Uterus (tissue), 4 donors: Measurements from ENCODE around the gene TANK. TPM values are rescaled to one million over a fixed set of nuclear protein-coding genes. Genes with fewer than 3 reads are reported as not detected.
A peak's percentile ranks its signal among the peaks of the same experiment; 100 is the strongest.

ENCODE experiments used
- DNase-seq, 2 donors: peaks; one replicate each; pipeline ENCODE4 v3.0.0-alpha.2; 2019 to 2020
- H3K27ac ChIP-seq, 2 donors: fragments of 200-600 bp; sonication (generic); 1 replicate in 1 of 2; 2 replicates in 1 of 2; pipeline ENCODE4 v1.5.1; 2016 to 2018
- H3K27me3 ChIP-seq, 2 donors: fragments of 200-600 bp; sonication (generic); one replicate each; pipeline ENCODE4 v1.5.1; 2018 to 2019; ENCODE audit warnings: control low read depth in 1 of 2
- H3K36me3 ChIP-seq, 2 donors: fragments of 200-600 bp; sonication (generic); one replicate each; pipeline ENCODE4 v1.5.1; 2019; ENCODE audit warnings: control low read depth in 1 of 2
- H3K4me1 ChIP-seq, 2 donors: fragments of 200-600 bp; sonication (generic); one replicate each; pipeline ENCODE4 v1.5.1; 2018 to 2019; ENCODE audit warnings: control low read depth in 1 of 2
- H3K4me3 ChIP-seq, 2 donors: fragments of 200-600 bp; sonication (generic); 1 replicate in 1 of 2; 2 replicates in 1 of 2; pipeline ENCODE4 v1.5.1; 2018 to 2019; ENCODE audit warnings: mild to moderate bottlenecking in 1 of 2
- H3K9me3 ChIP-seq, 2 donors: fragments of 200-600 bp; sonication (generic); one replicate each; pipeline ENCODE4 v1.5.1; 2019; ENCODE audit warnings: control low read depth in 1 of 2
- CTCF ChIP-seq, 4 experiments: fragments of 200-600 bp in 2 of 4; fragments of 450-650 bp in 2 of 4; sonication (generic) in 2 of 4; IDR thresholded peaks; one replicate each; pipeline ENCODE4 v1.5.1; 2016 to 2019; ENCODE audit warnings: antibody characterized with exemption in 4 of 4, mild to moderate bottlenecking in 2 of 4, moderate library complexity in 1 of 4
- POLR2A ChIP-seq, 2 donors: fragments of 450-650 bp; IDR thresholded peaks; one replicate each; pipeline ENCODE4 v1.6.1; 2016; ENCODE audit warnings: antibody characterized with exemption in 2 of 2, mild to moderate bottlenecking in 1 of 2, moderate library complexity in 1 of 2
- intact Hi-C: fragments of 100-400 bp; cut with DNase I; formaldehyde crosslinking; loops from one replicate; pipeline ENCODE4 v1.15.1; 2023; ENCODE audit warnings: low total_unique reads
- total RNA-seq, 4 donors: library from RNA; depleted of rRNA in 3 of 4; stranded (reverse); fragments of >200 nt in 3 of 4; gene quantifications; one replicate each; pipeline versions ENCODE4 v1.1.0 to v1.2.4, GENCODE V29; 2014 to 2023
- donor health status: DM: yes; HTN: yes; CAD: no.

The TANK gene
- total RNA-seq, 4 donors from 2014 or later, result 56.6 to 131 (median 70.7) TPM

DNA sequence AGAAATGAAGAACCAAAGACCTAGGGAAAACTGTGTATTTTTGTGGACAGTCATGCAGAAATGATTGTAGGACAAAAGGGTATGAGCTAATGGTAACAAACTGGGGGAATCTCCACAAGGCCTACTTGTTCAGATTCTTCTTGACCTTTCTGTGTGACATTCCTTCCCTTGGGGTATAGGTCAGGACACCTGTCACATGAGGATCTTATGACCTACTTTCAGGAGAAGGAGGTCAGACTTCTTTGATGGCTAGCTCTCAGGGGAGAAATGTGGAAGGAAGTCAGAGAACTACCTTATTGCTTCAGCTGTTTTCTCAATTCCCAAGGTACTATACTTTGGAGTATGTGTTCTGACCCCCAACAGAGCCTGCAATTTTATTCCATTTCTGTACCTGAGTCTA, 40.7 kb upstream of the TANK start:
- TF ChIP-seq POLR2A (IDR thresholded peaks at IDR 0.05), result no peak
- no peak for TF ChIP-seq CTCF (IDR thresholded peaks at IDR 0.05)
- H3K4me3 ChIP-seq, result no peak overlapping the region
- DNase-seq, result no peak
- no peaks in the 10 kb centered on the region for H3K9me3 ChIP-seq
- H3K27ac ChIP-seq, result no peak overlapping the region
- intact Hi-C loops, result no loop called here
- peaks cover 0 to 14% of the 10 kb centered on the region in 2 donors for H3K4me1 ChIP-seq
- no peaks in the 10 kb centered on the region for H3K27me3 ChIP-seq
- H3K36me3 ChIP-seq, result no peaks in the 10 kb centered on the region

GRCh38 chr2:161120775-161121174, 39.5 kb upstream of the TANK start:
- H3K27me3 ChIP-seq, result no peaks in the 10 kb centered on the region
- no peak overlapping the region for H3K27ac ChIP-seq
- intact Hi-C loops, result no loop called here
- peaks cover 0 to 18% of the 10 kb centered on the region in 2 donors for H3K4me1 ChIP-seq
- H3K9me3 ChIP-seq, result no peaks in the 10 kb centered on the region
- no peak for TF ChIP-seq POLR2A (IDR thresholded peaks at IDR 0.05)
- no peak for TF ChIP-seq CTCF (IDR thresholded peaks at IDR 0.05)
- H3K4me3 ChIP-seq, result no peak overlapping the region
- no peaks in the 10 kb centered on the region for H3K36me3 ChIP-seq
- DNase-seq, result no peak

DNA sequence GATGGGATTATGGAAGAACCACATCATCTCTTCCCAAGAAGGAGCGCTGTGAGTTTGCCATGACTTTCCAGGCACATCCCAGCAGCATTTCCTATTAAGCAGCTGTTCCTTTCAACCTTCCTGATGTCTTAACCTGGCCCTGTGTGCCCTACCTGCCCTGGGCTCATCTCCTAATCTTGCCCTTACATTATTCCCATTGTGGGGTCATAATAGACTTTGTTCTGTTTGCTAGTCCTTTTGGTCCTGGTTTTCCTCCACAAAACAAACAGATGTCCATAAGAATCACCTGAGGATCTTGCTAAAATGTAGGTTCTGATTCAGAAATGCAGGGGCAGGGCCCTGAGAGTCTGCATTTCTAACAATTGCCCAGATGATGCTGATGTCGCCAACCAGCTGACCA, 38.6 kb upstream of the TANK start:
- Histone ChIP-seq H3K9me3 (no peaks in the 10 kb centered on the region), H3K36me3 (no peaks in the 10 kb centered on the region), H3K27ac (no peak overlapping the region), H3K27me3 (no peaks in the 10 kb centered on the region), H3K4me1 (peaks cover 0 to 18% of the 10 kb centered on the region in 2 donors), H3K4me3 (no peak overlapping the region)
- TF ChIP-seq POLR2A (IDR thresholded peaks at IDR 0.05), result no peak
- TF ChIP-seq CTCF (IDR thresholded peaks at IDR 0.05), result no peak
- intact Hi-C loops, result no loop called here
- no peak for DNase-seq

- no peaks in the 10 kb centered on the region for H3K27me3 ChIP-seq
- no peaks in the 10 kb centered on the region for H3K9me3 ChIP-seq
- TF ChIP-seq POLR2A (IDR thresholded peaks at IDR 0.05) (no peak), CTCF (IDR thresholded peaks at IDR 0.05) (no peak)
- H3K4me3 ChIP-seq, result peak overlapping the region in 1 of 2 donors; percentile 8
- peak overlapping the region; percentile 79 to 86 for H3K27ac ChIP-seq
- H3K4me1 ChIP-seq, result peaks cover 0 to 18% of the 10 kb centered on the region in 2 donors
- DNase-seq, result peak; percentile 39 to 59
- no peaks in the 10 kb centered on the region for H3K36me3 ChIP-seq
- intact Hi-C loops, result no loop called here
These were observed 37.3 kb upstream of the TANK start for GRCh38 chr2:161122772-161123530.

DNA sequence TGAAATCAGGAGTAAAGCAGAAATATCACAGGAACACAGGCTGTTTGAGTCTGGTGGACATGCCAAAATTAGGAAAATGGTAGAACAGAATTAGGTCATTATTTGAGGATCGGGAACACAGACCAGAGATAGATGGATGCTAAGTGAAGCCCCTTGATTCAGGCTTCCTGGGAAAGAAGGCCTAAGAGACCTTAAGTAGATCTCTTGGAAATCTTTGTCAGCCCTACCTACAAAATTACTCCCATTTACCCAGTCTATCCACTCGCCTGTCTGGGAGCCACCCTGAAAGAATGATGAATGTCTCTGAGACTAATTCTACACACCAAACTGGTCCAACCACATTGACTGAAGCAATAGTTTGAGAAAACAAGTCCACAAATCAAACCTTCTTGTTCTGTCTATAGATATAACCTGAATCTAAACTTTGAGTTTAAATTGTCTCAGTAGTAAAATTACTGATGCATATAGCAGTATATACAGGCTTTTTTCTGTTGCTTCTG, 36.6 kb upstream of the TANK start:
- Histone ChIP-seq H3K27me3 (no peaks in the 10 kb centered on the region), H3K9me3 (no peaks in the 10 kb centered on the region), H3K36me3 (no peaks in the 10 kb centered on the region), H3K4me1 (peaks cover 0 to 18% of the 10 kb centered on the region in 2 donors), H3K4me3 (no peak overlapping the region), H3K27ac (peak overlapping the region; percentile 79 to 86)
- TF ChIP-seq CTCF (IDR thresholded peaks at IDR 0.05) (no peak), POLR2A (IDR thresholded peaks at IDR 0.05) (no peak)
- DNase-seq, result no peak
- intact Hi-C loops, result no loop called here
